ENCODE data around the gene ATXN10.

DNA sequence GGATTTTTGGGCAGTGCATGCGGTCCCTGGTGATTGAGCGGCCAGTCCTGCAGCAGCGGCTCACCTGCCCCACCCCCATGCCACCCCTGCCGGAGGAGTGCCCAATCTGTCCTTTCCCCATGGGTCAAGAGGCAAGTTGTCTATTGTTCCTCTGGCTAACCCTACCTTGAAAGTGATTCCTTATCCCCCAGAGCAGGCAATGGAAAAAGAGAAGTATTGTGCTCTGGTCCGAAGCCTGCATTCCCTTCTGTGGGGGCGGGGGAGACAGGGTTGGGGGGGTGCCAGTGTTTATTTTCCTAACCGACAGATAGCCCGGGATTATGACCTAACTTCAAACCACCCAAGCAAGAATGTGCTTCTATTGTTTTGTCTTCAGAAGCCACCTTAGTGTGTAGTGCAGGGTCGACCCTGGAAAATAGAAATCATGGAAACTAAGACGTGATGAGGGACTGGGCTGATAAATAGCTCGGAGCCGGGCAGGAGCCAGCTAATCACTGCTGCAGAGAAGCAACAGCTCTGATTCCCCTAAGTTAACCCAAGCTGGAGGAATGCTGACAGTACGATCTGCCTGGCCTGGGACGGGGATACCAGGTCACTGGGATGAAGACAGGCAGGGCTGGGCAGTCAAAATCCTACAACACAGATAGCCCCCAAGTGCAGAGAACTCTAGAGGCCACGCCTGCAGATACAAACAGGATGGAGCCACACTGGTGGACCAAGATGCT is 38.7 kb upstream of the ATXN10 start:
- TF ChIP-seq POLR2A (IDR thresholded peaks at IDR 0.05; ENCODE audit: extremely low read depth, insufficient read length) = no peak
- TF ChIP-seq, protein P1, sequence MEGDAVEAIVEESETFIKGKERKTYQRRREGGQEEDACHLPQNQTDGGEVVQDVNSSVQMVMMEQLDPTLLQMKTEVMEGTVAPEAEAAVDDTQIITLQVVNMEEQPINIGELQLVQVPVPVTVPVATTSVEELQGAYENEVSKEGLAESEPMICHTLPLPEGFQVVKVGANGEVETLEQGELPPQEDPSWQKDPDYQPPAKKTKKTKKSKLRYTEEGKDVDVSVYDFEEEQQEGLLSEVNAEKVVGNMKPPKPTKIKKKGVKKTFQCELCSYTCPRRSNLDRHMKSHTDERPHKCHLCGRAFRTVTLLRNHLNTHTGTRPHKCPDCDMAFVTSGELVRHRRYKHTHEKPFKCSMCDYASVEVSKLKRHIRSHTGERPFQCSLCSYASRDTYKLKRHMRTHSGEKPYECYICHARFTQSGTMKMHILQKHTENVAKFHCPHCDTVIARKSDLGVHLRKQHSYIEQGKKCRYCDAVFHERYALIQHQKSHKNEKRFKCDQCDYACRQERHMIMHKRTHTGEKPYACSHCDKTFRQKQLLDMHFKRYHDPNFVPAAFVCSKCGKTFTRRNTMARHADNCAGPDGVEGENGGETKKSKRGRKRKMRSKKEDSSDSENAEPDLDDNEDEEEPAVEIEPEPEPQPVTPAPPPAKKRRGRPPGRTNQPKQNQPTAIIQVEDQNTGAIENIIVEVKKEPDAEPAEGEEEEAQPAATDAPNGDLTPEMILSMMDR (IDR thresholded peaks at IDR 0.05; ENCODE audit: low read depth, low read length) = no peak

Data from NB4 (cell line).